NCI-H187 treated with DMSO at 0.1 percent for 48 hours (cell line): ENCODE data around the gene DKC1.
A peak's percentile ranks its signal among the peaks of the same experiment; 100 is the strongest.
"Not testable (repeated sequence)": the region's sequence is repeated elsewhere in the genome, so short reads cannot be mapped to it uniquely, and the experiment has no call there.

Experiments
- DNase-seq: peaks from one replicate; lab custom pipeline; 2025; lab: John Stamatoyannopoulos, UW

The DKC1 gene

DNA sequence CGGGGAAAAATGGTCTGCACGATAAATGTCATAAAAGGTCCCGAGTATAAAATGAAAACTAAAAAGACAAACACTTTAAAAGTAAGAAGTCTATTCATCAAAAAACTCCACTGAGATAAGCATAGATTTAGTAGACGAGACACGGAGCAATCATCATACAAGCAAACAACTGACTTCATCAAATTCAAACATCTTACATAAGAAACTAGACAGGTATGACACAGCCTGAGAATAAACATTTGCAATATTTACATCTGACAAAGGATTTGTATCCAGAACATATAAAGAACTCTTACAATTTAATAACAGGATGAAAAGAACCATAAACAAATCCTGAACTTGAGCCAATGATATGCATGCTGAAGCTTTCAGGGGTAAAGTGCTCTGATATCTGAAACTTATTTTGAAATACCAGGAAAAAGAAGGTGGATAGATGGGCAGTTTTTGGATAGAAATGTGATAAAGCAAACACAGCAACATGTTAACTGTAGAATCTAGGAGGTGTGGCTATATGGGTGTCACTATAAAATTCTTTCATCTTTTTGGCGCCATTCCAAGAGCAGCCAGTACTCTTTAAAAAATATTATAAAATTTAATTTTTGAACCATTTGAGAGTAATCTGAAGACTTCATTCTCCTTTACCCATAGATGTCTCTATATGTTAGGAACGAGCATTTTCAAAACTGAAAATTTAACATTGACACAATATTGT, 30.6 kb downstream of the DKC1 start:
- DNase-seq = no peak

DNA sequence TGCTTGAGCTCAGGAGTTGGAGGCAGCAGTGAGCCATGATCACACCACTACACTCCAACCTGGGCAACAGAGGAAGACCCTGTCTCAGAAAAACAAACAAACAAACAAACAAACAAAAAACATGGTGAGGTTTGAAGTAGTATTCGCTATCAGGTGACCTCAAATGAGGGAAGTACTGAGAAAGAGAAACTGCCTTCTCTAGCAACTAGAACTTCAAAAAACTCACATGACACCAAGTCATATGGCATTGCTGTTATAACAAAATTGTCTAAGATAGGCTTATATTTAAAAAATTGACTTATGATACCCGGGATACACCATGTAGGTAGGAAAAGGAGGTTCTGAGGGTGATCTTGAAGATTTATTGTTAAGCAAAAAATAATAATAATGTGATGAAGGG, 32.4 kb downstream of the DKC1 start:
- DNase-seq = no peak

DNA sequence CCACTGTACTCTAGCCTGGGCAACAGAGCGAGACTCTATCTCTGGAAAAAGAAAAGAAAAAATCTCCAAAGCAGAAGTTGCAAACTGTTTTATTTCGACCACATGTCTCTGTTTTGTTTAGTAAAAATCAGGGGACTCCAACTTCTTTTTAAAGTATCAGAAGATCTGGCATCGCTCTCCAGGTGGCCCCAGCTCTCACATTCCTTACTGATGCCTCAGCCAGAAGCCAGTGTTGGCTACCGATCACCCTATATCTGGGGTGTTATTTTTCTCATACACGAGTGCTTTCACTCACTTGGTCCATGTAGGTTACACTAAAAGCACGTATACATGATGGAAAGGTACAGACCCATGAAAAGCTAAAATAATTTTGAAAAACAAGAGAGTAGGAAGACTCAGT, 34.3 kb downstream of the DKC1 start:
- DNase-seq = no peak

GRCh38 chrX:154799556-154800348, 37.1 kb downstream of the DKC1 start:
- peak; percentile 86 for DNase-seq

DNA sequence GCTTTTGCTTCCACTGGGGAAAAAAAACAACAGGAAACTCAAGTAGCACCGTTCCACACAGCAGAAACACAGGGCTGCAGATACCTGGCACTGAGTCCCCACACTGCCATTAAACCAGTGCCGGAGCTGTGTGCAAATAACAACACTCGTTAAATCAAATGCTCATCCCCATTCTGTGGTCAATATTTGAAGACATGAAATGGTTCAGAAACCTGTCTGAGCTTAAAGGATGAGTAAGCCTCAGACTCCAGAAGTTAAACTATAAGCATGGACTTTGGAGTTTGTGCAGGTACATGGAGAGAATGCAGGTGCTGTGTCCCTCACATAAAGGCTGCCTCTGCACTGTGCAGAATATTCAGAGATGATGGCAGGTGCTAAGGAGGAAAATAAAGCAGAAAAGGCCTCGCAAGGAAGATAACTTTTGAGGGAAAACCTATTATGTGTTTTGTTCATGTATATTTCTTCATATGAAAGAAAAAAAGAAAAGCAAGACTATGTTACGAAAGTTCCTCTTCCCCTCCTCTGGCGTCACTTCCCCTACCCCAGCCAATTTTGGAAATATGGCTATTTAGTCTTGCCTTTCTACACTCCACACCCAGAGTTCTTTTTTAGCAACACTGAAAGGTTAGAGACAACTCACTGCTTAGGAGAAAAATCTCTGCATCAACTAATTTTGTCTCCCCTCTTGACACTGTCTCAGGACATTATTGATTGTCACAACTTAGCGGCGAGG, 38.0 kb downstream of the DKC1 start:
- no peak for DNase-seq

- no peak for DNase-seq
These were observed 40.3 kb downstream of the DKC1 start for GRCh38 chrX:154802947-154803346.

DNA sequence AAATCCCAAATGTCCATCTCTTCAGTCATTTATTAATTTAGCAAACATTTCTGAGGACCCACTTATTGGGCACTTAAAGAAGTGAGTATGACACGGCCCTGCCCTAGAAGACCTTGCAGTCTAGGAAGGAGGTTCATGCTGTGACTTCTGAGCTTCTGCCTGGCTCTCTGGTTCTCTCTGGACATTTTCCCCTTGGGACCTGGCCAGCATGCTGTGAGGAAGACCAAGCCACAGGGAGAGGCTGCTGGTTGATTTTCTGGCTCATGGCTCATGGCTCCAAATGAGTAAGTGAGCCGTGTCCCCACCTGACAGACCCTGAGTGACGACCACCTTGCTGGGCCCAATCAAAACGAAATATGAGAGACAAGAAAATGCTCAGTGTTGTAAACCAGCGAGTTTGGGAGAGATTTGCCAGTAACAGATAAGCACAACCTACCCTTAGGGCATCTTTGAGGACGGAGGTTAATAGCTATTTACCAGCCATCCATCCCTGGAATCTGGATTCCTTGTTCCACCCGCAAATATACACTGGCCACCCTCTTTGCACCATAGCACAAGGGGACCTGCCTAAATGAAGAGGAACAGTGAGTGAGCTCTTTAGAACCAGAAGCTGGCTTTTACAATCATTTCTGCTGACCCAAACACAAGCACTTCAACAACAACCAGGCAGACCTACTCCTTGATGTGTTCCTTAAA, 41.7 kb downstream of the DKC1 start:
- no peak for DNase-seq

- no peak for DNase-seq
These were observed 42.5 kb downstream of the DKC1 start, which contains the start of gene MPP1 for GRCh38 chrX:154804957-154805695. TSS of gene MPP1 (minus strand) at chrX:154805485. CDS start at chrX:154805373, 112 bp downstream.

DNA sequence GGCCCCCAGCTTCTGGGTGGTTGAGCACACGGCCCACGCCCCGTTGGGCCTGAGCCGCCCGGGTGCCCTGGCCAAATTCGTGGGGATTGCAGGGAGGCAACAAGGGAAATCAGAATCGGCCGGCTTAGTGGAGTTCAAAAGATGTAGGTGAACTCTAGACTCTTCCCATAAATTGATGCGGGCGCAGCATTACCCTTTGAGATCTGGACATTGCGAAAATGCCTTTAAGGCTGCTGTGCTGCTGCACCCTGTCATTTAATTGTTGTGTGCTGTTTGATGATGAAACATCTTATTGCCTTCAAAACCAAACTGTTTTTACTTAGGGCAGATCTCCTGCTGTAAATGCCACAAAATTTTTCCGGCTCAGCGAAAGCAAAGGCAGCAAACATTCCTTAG, 43.0 kb downstream of the DKC1 start:
- DNase-seq = no peak

- no peak for DNase-seq
These were observed 44.3 kb downstream of the DKC1 start for GRCh38 chrX:154806837-154807501.

DNA sequence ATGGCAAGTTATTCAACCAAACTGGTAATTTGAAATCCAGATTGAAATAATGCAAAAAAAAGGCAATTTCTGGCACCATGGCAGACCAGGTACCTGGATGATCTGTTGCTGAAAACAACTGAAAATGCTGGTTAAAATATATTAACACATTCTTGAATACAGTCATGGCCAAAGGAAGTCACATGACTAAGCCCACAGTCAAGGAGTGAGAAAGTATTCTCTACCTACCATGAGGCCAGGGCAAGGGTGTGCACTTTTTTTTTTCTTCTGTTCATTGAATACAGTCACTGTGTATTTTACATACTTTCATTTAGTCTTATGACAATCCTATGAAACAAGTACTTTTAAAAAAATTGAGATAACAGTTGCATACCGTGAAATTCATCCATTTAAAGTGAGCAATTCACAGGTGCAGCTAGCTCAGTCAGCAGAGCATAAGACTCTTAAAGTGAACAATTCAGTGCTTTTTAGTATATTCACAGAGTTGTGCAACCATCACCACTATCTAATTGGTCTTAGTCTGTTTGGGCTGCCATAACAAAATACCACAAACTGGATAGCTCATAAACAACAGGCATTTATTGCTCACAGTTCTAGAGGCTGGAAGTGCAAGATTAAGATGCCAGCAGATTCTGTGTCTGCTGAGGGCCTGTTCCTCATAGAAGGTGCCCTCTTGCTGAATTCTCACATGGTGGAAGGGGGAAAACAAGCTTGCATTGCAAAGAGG, 47.4 kb downstream of the DKC1 start:
- no peak for DNase-seq

- DNase-seq = no peak
These were observed 49.9 kb downstream of the DKC1 start for GRCh38 chrX:154812341-154813101.

GRCh38 chrX:154813801-154814200, 51.1 kb downstream of the DKC1 start:
- DNase-seq = no peak

DNA sequence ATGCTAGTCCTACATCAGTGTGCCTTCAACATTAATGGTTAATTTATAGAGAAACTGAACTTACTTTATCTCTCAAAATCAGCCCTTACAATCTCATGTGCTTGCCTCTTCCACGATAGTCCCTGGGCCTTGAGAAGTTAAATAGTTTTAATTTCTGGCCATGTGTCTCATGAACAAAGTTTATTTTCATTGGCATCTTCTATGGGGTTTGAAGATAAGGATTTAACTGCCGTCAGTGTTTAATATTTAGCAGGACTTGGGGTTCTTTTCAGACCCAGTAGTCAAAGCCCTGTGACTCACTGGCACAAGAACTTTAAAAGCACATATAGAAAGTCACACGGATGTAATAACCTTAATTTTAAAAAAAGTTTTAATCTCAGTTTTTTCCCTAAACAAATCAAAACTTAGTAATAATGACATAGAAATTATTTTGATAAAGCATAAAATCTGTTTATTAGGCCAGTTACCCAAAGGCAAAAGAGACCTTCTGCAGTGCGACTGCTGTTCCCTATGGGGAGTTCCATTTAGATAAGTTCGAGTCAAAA, 52.7 kb downstream of the DKC1 start:
- DNase-seq = no peak

DNA sequence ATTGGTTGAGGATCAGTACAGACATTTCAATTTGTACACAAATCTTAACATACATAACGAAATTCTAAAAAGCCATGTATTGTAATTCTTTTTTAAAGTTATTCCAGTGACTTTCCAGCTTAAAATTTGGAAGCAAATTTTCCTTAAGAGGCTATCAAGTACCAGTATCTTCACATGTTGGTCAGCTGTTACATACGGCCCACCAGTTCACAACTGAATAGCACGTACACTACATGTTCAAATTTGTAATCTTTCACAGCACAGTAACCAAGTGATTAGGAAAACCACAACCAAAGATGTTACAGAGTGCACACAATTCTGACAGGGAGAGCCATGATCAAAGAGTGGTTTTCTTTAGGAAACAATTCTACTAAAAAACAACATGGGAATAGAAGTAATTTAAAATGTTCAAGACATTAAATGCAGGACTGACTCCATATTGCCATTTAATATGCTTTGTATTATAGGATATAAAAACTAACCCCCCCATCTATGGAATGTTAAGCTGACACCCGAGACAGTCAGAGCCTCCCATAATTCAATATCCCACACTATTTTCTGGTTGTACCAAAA, 53.7 kb downstream of the DKC1 start:
- DNase-seq = not testable (repeated sequence)

DNA sequence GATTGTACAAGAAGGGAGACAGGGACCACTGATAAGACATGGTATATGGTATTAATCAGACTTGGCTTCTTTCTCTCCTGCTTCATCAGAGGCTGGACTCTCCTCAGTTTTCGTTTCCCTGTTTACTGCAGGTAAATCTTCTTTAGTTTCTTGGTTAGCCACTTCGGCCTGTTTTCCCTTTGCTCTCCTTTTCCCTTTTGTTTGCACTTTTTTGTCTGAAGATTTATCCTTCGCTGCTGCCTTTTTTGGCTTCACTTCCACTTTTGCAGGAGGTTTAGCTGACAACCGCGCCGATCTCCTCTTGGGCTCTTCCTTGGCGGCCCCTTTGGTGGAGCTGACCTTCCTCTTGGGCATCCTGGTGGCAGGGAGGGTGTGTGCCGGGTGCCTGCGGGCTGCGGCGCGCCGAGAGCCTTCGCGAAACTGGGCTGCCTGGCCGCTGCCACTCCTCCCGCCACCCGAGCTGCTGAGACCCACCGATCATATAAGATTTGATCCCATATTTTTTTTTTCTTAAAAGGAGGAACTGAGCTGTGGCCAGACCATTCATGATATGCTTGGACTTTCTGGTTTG, 54.5 kb downstream of the DKC1 start:
- not testable (repeated sequence) for DNase-seq

GRCh38 chrX:154818916-154819770, 56.5 kb downstream of the DKC1 start:
- DNase-seq = no peak
